K562 (cell line): ENCODE results near the gene GATAD2B. TPM values are rescaled to one million over a fixed set of nuclear protein-coding genes. Genes with fewer than 3 reads are reported as not detected.

Source experiments
- MBD1 ChIP-seq: fragments of 250-450 bp; sonication (Bioruptor Pico); IDR thresholded peaks from 2 replicates; pipeline ENCODE4 v1.8.0; 2022; ENCODE audit warnings: inconsistent platforms
- NFXL1 ChIP-seq: fragments of 450-650 bp; formaldehyde crosslinking; IDR thresholded peaks from 2 replicates; pipeline ENCODE4 v1.4.0; 2021; ENCODE audit warnings: mild to moderate bottlenecking
- PML ChIP-seq: IDR thresholded peaks from 2 replicates; pipeline ENCODE4 v1.6.1; 2012; ENCODE audit warnings: low read length, inconsistent platforms
- PTRF ChIP-seq: fragments of 450-650 bp; IDR thresholded peaks from 2 replicates; pipeline ENCODE4 v1.6.1; 2016; ENCODE audit warnings: mild to moderate bottlenecking, missing genetic modification characterization, missing compliant biosample characterization
- ZBED1 ChIP-seq: IDR thresholded peaks from 2 replicates; pipeline ENCODE4 v1.6.1; 2014
- ZBTB7A ChIP-seq: IDR thresholded peaks from 2 replicates; pipeline ENCODE4 v1.6.1; 2011; ENCODE audit warnings: low read depth, mild to moderate bottlenecking, low read length, moderate library complexity, borderline replicate concordance; ENCODE audit not compliant: control insufficient read depth
- ZKSCAN3 ChIP-seq: fragments of 250-450 bp; sonication (Bioruptor Pico); IDR thresholded peaks from 2 replicates; pipeline ENCODE4 v1.4.0; 2020
- ZNF431 ChIP-seq: sonication (generic); formaldehyde crosslinking; IDR thresholded peaks from 2 replicates; pipeline ENCODE4 v1.8.0; 2022; ENCODE audit warnings: mild to moderate bottlenecking, missing genetic modification reagents
- ZNF551 ChIP-seq: fragments of 250-450 bp; sonication (Bioruptor Pico); IDR thresholded peaks from 2 replicates; pipeline ENCODE4 v1.5.0; 2021; ENCODE audit warnings: mild to moderate bottlenecking, moderate library complexity
- polyA plus RNA-seq, 8 experiments: library from polyadenylated mRNA; depleted of rRNA in 4 of 8; stranded (reverse) in 5 of 8; unstranded in 3 of 8; fragments of >200 nt; fragmentation: Nextera tagmentation in 2 of 8; fragmentation: Illumina TruSeq in 1 of 8; extraction: Ambion mirVana in 2 of 8; extraction: Trizol in 1 of 8; gene quantifications; 2 replicates each; pipeline versions ENCODE4 v1.2.1 to v1.2.3, GENCODE V29; 2011 to 2014; ENCODE audit warnings: inconsistent platforms in 1 of 8, missing spikeins in 1 of 8
- total RNA-seq, 7 experiments: library from RNA; depleted of rRNA in 6 of 7; stranded (reverse); fragments of >200 nt in 6 of 7; fragmentation: Illumina TruSeq in 2 of 7; extraction: Trizol in 2 of 7; gene quantifications; 2 replicates each; pipeline versions ENCODE4 v1.2.1 to v1.2.3, GENCODE V29; 2011 to 2021; ENCODE audit warnings: low replicate concordance in 1 of 7
- TF ChIP-seq, protein P1 (sequence below), 2 experiments: fragments of 450-650 bp in 1 of 2; sonication (generic) in 1 of 2; formaldehyde crosslinking in 1 of 2; IDR thresholded peaks; 2 replicates each; pipeline versions ENCODE4 v1.7.1 to v1.9.0; 2016 to 2022; ENCODE audit warnings: inconsistent platforms in 1 of 2, mild to moderate bottlenecking in 1 of 2, missing genetic modification reagents in 1 of 2
- TF ChIP-seq, protein P2 (sequence below): fragments of 450-650 bp; formaldehyde crosslinking; IDR thresholded peaks from 2 replicates; pipeline ENCODE4 v1.4.0; 2020; ENCODE audit warnings: mild to moderate bottlenecking, mixed read lengths
- TF ChIP-seq, protein P3 (sequence below): sonication (generic); formaldehyde crosslinking; IDR thresholded peaks from 2 replicates; pipeline ENCODE4 v1.9.0; 2022; ENCODE audit warnings: mild to moderate bottlenecking, missing genetic modification reagents
- TF ChIP-seq, protein P4 (sequence below): fragments of 250-450 bp; sonication (Bioruptor Pico); IDR thresholded peaks from 2 replicates; pipeline ENCODE4 v1.8.0; 2021; ENCODE audit warnings: borderline replicate concordance, mild to moderate bottlenecking, moderate library complexity; ENCODE audit not compliant: poor library complexity, severe bottlenecking

GATAD2B gene
- total and polyA plus RNA-seq, 9 of the 15 experiments (the other 6 are each of a cell fraction or from before 2014, with no cell fraction given): 1.5 to 40.2 (median 4.9) TPM

- TF ChIP-seq, protein P1, sequence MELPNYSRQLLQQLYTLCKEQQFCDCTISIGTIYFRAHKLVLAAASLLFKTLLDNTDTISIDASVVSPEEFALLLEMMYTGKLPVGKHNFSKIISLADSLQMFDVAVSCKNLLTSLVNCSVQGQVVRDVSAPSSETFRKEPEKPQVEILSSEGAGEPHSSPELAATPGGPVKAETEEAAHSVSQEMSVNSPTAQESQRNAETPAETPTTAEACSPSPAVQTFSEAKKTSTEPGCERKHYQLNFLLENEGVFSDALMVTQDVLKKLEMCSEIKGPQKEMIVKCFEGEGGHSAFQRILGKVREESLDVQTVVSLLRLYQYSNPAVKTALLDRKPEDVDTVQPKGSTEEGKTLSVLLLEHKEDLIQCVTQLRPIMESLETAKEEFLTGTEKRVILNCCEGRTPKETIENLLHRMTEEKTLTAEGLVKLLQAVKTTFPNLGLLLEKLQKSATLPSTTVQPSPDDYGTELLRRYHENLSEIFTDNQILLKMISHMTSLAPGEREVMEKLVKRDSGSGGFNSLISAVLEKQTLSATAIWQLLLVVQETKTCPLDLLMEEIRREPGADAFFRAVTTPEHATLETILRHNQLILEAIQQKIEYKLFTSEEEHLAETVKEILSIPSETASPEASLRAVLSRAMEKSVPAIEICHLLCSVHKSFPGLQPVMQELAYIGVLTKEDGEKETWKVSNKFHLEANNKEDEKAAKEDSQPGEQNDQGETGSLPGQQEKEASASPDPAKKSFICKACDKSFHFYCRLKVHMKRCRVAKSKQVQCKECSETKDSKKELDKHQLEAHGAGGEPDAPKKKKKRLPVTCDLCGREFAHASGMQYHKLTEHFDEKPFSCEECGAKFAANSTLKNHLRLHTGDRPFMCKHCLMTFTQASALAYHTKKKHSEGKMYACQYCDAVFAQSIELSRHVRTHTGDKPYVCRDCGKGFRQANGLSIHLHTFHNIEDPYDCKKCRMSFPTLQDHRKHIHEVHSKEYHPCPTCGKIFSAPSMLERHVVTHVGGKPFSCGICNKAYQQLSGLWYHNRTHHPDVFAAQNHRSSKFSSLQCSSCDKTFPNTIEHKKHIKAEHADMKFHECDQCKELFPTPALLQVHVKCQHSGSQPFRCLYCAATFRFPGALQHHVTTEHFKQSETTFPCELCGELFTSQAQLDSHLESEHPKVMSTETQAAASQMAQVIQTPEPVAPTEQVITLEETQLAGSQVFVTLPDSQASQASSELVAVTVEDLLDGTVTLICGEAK (IDR thresholded peaks at IDR 0.05): 0 out of 2 replicates have a peak, but pooled peaks have one; percentile 15
- TF ChIP-seq, protein P1 (CRISPR knock-in tag; IDR thresholded peaks at IDR 0.05): no peak
- TF ChIP-seq, protein P2, sequence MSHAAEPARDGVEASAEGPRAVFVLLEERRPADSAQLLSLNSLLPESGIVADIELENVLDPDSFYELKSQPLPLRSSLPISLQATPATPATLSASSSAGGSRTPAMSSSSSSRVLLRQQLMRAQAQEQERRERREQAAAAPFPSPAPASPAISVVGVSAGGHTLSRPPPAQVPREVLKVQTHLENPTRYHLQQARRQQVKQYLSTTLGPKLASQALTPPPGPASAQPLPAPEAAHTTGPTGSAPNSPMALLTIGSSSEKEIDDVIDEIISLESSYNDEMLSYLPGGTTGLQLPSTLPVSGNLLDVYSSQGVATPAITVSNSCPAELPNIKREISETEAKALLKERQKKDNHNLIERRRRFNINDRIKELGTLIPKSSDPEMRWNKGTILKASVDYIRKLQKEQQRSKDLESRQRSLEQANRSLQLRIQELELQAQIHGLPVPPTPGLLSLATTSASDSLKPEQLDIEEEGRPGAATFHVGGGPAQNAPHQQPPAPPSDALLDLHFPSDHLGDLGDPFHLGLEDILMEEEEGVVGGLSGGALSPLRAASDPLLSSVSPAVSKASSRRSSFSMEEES: no peak
- no peak for TF ChIP-seq ZNF551 (CRISPR knock-in tag)
- TF ChIP-seq MBD1 (CRISPR knock-in tag): no peak
- TF ChIP-seq PTRF: no peak
- TF ChIP-seq ZBED1: no peak
- no peak for TF ChIP-seq ZKSCAN3 (CRISPR knock-in tag)
- TF ChIP-seq PML: no peak; the same call in 1 of the 2 replicates
- TF ChIP-seq, protein P3, sequence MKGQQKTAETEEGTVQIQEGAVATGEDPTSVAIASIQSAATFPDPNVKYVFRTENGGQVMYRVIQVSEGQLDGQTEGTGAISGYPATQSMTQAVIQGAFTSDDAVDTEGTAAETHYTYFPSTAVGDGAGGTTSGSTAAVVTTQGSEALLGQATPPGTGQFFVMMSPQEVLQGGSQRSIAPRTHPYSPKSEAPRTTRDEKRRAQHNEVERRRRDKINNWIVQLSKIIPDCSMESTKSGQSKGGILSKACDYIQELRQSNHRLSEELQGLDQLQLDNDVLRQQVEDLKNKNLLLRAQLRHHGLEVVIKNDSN (CRISPR knock-in tag): no peak
- TF ChIP-seq ZNF431 (CRISPR knock-in tag): no peak
- TF ChIP-seq ZBTB7A: peak; percentile 60; the same call in 1 of the 2 replicates
- no peak for TF ChIP-seq NFXL1
- TF ChIP-seq, protein P4, sequence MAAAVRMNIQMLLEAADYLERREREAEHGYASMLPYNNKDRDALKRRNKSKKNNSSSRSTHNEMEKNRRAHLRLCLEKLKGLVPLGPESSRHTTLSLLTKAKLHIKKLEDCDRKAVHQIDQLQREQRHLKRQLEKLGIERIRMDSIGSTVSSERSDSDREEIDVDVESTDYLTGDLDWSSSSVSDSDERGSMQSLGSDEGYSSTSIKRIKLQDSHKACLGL (CRISPR knock-in tag): no peak
These were observed 40.5 kb upstream of the GATAD2B start, which contains the start of gene SLC39A1 (continued) for GRCh38 chr1:153963030-153963849.
